ENCODE data around the gene MCAT.

MCAT gene, protein sequence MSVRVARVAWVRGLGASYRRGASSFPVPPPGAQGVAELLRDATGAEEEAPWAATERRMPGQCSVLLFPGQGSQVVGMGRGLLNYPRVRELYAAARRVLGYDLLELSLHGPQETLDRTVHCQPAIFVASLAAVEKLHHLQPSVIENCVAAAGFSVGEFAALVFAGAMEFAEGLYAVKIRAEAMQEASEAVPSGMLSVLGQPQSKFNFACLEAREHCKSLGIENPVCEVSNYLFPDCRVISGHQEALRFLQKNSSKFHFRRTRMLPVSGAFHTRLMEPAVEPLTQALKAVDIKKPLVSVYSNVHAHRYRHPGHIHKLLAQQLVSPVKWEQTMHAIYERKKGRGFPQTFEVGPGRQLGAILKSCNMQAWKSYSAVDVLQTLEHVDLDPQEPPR

DNA sequence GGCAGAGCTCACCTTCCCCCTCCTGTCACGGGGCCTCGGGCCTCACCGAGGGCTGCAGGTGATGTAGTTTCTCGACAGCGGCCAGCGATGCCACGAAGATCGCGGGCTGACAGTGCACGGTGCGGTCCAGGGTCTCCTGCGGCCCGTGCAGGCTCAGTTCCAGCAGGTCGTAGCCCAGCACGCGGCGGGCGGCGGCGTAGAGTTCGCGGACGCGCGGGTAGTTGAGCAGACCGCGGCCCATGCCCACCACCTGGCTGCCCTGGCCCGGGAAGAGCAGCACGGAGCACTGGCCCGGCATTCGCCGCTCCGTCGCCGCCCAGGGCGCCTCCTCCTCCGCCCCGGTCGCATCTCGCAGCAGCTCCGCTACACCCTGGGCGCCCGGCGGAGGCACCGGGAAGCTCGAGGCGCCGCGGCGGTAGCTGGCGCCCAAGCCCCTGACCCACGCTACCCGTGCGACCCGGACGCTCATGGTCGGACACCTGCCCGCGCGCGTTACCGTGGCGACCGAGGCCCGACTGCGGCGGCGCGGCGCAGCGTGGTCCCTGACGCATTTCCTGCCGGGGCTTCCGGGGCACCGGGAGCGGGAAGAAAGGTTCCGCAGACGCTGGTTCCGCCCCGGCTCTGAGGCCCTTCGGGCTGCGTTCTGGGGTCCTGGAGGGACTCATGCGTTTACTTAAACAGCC, at the start of gene MCAT:
Gene MCAT, minus strand, starts transcription at position 519 of the 683 bp plus-strand sequence. Its CDS starts 50 bp downstream, at position 469.
- peak; percentile 61 to 66 for DNase-seq (ENCODE audit: low read depth in 2 of 2)

- DNase-seq (ENCODE audit: low read depth in 2 of 2) = no peak
Measured at GRCh38 chr22:43191831-43192230, 48.6 kb upstream of the MCAT start.

- no peak for DNase-seq (ENCODE audit: low read depth in 2 of 2)
Measured at GRCh38 chr22:43188829-43189545, 45.8 kb upstream of the MCAT start.

DNA sequence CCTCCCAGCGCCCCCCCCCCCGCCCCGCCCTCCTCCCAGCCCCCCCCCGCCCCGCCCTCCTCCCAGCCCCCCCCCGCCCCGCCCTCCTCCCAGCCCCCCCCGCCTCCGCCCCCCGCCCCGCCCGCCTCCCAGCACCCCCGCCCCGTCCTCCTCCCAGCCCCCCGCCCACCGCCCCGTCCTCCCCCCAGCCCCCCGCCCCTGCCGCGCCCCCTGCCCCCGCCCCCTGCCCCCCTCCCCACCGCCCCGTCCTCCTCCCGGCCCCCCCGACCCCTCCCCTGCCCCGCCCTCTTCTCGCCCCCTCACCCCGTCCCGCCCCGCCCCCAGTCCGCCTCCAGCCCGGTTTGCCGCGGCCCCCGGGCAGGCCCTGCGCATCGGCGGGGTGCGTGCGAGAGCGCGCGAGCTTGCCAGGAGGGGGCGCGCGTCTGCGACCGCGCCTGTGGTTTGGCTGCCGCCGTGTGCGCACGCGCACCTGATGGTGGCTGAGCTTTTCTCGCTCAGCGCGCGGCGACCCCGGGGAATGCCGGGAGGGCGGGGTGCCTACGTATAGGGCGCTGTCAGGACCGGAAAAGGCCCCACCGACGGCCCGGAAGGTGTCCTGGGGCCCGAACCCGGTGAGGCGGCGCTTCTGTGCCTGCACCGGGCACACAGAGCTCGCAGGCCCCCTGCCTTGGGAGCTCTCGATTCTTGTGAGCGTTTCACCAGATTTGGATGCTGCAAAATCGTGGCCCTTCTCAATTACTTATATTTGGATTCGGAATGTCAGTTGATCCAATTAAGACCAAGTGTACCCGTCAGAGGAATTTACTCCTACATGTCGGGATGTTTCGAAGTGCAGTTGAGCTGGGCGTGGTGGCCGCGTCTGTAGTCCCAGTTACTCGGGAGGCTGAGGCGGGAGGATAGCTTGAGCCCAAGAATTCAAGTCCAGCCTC, 44.2 kb upstream of the MCAT start:
- DNase-seq (ENCODE audit: low read depth in 2 of 2) = peak; percentile 89 to 94

DNA sequence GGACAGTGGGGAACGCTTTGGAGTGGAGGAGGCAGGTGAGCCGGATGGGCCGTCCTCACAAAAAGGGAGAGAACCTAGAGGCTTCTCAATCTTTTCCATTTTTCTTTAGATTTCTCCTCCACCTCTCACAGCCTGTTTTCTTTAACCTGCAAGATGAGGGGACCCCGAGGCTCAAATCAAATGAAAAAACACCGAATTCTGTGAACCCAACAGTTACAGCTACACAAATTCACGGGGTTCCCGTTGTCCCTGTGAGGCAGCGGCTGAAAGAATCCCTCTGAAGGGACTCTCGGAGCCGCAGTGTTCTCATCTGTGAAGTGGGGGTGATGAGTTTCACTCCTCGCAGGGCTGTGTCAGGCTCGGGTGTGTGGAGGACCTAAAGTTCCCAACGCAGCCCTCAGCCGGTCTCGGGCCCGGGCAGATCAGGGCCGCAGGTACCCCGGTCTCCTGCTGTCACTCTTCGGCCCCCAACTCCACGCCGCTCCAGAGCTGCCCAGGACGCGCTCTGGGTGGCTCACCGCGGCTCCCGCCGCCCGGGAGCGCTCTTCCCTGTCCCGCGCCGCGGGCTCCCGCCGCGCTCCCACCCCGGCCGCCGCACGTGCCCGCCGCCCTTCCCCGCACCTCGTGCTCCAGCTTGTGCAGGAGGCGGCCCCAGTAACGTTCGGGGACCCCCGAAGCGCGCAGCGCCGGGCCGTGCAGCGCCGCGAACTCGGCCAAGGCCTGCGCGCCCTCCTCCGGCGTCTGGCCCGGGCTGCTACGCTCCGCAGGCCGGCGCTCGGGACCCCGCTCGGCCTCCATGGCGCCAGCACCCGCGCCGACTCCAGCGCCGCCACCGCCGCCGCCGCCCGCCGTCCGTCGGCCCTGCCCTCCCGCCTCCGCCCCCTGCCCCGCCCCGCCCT, 43.3 kb upstream of the MCAT start, which contains the start of gene TTLL12:
Gene TTLL12, minus strand, starts transcription at position 863 of the 899 bp plus-strand sequence. Its CDS starts 65 bp downstream, at position 798.
- DNase-seq (ENCODE audit: low read depth in 2 of 2) = peak; percentile 13 to 25

DNA sequence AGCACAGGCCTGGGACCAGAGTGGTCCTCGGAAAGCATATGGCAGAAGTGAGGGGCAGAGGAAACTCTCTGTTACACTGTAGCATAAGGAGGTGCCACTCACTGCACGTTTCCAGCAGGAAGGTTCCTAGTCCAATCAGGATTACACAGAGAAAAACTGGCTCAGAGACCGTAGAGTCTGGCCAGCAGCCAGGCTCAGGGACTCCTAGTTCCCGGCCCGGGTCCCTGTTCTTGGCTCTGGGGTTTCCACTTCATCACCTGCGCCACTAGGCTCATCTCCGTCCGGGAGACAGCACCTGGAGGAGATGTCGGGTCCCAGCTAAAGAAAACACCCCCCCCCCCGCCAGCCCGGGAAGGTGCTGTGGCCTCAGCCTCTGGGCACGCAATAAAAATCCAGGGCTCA, 42.7 kb upstream of the MCAT start:
- no peak for DNase-seq (ENCODE audit: low read depth in 2 of 2)

GRCh38 chr22:43183496-43184277, 40.5 kb upstream of the MCAT start:
- DNase-seq (ENCODE audit: low read depth in 2 of 2) = no peak

DNA sequence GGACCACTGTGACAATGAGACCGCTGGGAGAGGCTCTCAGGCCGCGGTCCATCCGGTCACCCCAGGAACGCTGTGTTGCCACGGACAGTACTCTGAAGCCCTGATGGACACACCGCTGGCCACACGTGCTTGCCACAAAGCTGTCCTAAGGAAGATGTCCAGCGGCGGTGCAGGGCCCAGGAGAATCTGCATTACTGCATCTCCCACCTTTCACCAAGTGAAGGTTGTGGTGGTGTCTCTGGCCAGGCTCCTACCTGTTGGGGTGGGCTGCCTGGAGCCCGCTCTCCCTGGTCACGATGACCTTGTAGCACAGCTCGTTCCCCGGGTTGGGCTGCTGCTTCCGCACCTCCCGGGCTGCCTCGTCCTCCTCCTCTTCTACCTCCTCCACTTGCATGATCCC, 39.5 kb upstream of the MCAT start:
- no peak for DNase-seq (ENCODE audit: low read depth in 2 of 2)

DNA sequence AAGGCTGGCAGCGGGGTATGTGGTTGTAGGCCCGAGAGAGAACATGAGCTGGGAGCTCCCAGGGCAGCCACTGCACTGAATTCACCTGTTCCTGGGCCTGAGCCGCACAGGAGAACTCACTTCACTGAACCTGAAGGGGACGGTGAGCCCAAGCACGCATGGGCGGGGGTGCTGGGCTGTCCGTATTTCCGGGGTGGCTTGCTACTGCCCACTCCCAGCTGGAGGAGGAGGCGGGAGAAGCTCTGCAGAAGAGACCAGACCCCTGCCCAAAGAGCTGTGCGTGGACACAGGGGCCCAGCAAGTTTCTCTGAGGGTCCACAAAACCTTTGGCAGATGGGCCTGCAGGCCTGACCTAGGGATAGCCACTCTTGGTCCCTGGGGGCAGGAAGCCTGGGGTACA, 38.9 kb upstream of the MCAT start:
- DNase-seq (ENCODE audit: low read depth in 2 of 2) = no peak

DNA sequence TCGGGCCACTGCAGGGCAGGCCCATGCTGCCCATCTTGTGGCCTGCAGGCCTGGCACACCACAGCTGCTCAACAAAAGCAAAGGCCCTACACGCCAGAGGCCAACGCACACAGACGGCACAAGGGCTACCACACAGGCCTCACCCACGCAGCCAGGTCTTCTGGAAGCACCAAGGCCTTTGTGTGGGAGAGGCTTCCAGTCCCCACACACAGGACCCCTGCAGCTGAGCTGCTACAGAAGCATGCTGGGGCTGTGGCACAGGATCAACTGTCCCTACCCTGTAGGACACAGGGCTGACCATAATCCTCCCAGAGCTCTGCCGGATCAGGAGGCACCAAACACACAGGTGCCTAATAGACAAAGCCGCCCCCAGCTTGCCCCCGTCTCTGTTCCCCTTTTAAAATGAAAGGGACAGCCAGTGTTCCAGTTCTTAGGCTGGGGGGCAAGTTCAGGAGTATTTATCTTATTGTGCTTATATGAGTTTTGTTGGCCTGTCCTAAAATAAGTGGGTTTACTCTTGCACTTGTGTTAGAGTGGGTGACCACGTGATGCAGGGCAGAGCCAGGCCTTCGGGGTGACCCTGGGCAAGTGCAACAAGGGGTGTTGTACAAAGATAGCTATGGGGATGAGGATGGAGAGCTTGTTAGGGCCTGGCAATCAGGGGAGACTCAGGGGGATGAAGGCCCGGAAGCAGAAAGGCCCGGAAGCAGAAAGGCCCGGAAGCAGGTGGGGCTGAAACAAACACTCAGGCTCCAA, 38.3 kb upstream of the MCAT start:
- DNase-seq (ENCODE audit: low read depth in 2 of 2) = no peak

DNA sequence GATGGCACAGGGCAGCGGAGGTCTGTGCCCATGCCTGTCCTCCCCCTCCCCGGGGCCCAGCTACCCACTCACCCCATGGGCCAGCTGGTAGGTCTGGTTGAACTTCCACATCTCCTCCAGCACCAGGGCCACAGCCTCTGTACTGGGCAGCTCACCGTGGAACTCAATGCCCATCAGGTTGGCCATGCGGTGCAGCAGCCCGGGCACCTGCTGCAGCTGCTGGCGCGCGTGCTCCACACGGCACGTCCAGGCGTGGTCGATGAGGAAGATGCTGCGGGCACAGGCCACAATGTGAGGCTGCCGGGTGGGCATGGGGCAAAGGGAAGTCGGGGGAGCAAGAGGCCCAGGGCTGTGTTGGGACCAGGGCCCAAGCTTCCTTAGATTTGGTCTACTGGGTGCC, 37.5 kb upstream of the MCAT start:
- no peak for DNase-seq (ENCODE audit: low read depth in 2 of 2)

DNA sequence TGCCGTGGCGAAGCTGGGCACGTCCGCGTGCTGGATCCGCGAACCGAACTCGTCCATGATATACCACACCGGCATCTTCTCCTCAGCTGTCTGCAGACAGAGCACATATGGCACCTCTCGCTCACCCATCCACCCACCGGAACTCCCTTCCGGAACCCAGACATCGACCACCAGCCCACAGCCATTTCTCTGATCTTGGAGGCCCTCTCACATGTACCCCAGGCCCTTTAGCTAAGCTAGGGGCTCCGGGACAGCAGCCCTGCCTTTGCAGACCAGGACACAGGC, 36.7 kb upstream of the MCAT start:
- DNase-seq (ENCODE audit: low read depth in 2 of 2) = no peak

DNA sequence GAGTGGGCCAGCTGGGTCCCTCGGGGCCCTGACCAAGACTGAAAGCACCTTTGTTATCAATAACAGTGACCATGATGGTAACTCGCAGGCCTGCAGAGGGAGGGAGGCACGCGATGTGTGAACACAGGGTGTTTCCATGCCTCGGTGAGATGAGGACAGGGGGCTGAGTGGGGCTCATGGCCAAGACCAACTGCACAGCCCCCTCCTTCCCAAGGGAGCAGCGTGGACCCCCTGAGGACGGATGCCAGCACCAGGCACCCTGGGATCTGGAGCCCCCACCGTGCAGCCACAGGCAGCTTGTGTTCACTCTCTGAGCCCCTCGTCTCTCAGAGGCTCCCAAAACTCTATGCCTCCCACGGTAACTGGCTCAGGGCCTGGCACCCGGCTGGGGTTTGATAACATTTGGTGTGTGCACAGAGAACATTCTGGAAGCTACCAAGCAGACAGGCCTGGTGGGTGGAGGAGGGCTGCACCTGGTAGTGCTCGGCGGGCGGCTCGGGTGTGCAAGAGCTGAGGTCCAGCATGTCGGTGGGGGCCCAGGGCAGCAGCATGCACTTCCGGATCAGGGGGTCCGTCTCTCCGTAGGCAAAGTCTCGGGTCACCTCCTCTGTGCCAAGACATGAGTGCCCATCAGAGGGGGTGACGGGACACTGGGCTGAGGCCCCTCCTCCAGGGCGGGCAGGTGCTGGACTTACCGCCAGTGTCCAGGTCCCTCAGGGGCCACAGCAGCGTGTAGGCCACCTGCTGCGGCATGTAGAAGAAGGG, 36.1 kb upstream of the MCAT start:
- DNase-seq (ENCODE audit: low read depth in 2 of 2) = no peak

DNA sequence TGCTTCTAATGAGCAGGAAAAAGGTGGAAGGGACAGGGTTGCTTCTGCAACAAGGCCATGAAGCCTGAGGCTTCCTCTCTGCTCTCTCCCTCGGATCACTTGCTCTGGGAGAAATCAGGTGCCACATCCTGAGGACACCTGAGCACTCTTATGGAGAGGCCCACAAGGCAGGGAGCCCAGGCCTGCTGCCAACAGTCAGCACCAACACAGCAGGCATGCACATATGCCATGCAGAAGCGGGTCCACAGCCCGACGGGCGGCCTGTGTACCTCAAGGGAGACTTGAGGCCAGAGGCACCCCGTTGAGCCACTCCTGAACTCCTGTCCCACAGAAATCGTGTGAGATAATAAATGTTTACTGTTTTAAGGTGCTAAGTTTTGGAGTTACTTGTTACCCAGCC, 34.3 kb upstream of the MCAT start:
- DNase-seq (ENCODE audit: low read depth in 2 of 2) = no peak

- DNase-seq (ENCODE audit: low read depth in 2 of 2) = no peak
Measured at GRCh38 chr22:43176090-43176489, 32.9 kb upstream of the MCAT start.

DNA sequence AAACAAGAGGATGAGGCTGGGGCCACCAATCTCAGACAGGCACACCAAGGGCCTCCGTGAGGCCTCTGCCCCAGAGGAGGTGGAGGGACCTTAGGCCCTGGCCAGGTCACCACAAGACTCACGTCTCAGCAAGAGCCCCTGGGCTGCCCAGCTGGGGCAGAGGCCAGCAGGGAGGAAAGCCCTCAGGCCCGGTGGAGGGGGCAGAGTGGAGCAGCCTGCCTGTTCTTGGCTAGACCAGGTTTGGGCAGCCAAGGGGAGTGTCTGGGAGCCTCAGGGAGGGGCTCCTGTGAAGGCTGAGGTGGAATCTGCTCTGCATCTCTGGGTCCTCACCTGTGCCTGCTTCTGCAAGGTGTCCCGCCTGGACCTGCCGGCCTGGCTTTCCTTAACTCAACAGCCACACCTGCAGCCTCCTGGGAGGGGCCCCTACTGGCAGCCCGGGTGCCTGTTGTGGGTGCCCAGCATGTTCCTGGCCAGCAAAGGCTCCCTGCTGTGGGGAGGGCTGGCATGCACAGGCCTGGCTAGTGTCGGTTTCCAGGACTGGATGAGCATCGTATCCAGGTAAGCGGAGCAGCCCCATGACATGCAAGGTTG, 31.8 kb upstream of the MCAT start:
- no peak for DNase-seq (ENCODE audit: low read depth in 2 of 2)

GRCh38 chr22:43173976-43174720, 30.9 kb upstream of the MCAT start:
- DNase-seq (ENCODE audit: low read depth in 2 of 2) = no peak
